ENCODE data around the gene PEX16. TPM values are rescaled to one million over a fixed set of nuclear protein-coding genes. Genes with fewer than 3 reads are reported as not detected.

Gene PEX16
- total RNA-seq, 1 donor = 14.6 TPM

DNA sequence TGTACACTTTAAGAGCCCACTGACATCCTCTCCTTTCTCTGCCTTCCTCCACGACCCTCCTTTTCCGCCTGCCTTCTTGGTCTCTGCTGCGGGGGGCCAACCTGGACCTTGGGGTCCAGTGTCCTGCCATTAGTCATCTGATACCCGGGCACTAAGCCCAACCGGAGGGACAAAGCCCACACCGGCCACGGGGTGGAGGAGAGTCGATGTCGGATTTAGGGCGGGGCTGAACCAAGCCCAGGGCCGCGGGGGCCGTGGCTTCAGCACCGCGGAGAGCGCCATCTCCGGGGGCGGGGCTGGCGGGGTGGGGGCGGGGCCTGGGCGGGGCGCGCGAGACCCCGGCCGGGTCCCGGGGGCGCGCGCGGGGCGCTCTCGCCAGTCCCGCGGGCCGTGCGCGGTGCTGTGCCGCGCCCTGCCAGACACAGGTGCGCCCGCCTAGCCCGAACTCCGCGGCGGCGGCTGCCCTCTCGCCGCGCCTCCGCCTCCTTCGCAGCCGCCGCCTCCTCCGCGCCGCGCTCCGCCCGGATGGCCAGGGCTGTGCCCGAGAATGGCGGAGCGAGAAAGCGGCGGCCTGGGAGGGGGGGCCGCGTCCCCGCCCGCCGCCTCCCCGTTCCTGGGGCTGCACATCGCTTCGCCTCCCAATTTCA lies 32.3 kb downstream of the PEX16 start, which contains the start of gene MAPK8IP1:
Gene MAPK8IP1 (plus strand): TSS at position 378 of the 647 bp plus-strand sequence. CDS start 170 bp downstream, at position 548.
- no peak for TF ChIP-seq CTCF (IDR thresholded peaks at IDR 0.05; ENCODE audit: insufficient read depth, low read length)
- H3K4me3 ChIP-seq (ENCODE audit: low read depth, low read length) = peak within 1 kb of the TSS; percentile 51
- DNase-seq (ENCODE audit: low read depth) = peak; percentile 17

DNA sequence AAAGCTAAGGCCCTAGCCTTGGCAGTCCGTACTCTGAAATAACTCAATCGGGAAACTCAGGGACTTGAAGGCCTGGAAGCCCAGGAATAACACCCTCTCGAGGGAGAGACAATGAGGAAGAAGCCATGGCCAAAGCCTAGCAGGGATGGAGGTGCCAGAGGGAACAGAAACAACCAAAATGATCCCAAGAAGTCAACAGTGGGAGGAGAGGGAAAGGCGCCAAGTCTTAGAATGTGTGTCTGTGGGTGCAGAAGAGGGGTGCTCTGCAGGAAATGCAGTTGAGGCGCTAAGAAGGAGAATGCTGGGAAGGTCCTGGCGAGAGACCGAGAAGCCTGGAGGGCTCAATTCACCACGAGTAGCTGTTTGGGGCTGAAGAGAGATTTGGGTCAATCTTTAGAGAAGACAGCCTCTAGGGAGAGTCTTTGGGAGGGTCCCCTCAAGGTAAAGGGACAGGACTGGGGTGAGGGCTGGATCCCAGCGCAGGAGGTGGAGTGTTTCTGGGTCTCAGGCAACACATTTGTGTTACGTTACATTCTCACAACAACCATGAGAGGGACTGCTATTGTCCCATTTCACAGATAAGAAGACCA lies 33.0 kb downstream of the PEX16 start:
- DNase-seq (ENCODE audit: low read depth) = no peak
- TF ChIP-seq CTCF (IDR thresholded peaks at IDR 0.05; ENCODE audit: insufficient read depth, low read length) = no peak
- H3K4me3 ChIP-seq (ENCODE audit: low read depth, low read length) = no peak overlapping the region

GRCh38 chr11:45881708-45882368 lies 35.8 kb downstream of the PEX16 start:
- no peak for DNase-seq (ENCODE audit: low read depth)
- no peak for TF ChIP-seq CTCF (IDR thresholded peaks at IDR 0.05; ENCODE audit: insufficient read depth, low read length)

DNA sequence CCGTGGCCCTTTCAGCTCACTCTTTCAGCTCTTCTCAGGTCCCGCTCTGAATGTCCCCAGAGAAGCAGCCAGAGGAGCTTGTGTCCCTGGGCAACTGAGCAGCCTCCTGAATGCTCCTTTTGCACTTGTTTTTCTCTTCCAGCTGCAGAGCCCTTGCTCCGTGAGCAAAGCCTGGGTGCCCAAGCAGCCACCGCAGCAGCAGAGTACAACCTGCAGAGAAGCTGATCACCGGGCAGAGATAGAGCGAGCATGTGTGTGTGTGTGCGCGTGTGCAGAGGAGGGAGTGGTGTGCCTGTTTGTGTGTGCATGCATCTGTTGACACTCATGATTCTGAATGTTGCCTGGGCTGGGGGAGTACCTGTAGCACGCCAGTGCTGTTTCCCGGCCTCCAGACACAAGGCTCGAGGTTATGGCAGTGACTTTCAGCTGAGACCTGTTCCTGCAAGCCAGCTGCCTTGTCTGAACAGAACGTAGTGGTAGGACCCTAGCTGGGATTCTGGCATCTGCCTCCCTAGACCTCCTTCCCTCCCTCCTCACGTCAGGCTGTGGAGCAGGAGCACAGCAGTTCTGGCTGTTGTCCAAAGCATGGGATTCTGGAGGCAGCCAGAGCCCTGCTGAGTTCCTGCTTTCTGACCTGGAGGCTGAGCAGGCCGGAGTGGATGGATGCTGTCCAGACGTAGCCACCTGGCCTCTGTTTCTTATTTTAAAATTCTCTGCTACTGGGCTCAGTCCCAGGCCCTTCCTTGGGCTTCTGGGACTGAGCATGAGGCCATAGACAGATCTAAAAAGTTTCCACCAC lies 36.7 kb downstream of the PEX16 start:
- TF ChIP-seq CTCF (IDR thresholded peaks at IDR 0.05; ENCODE audit: insufficient read depth, low read length) = no peak
- no peak for DNase-seq (ENCODE audit: low read depth)
- H3K4me3 ChIP-seq (ENCODE audit: low read depth, low read length) = no peak overlapping the region

More at GRCh38 chr11:45881708-45882368, 35.8 kb downstream of the PEX16 start:
- H3K4me3 ChIP-seq (ENCODE audit: low read depth, low read length) = no peak overlapping the region

DNA sequence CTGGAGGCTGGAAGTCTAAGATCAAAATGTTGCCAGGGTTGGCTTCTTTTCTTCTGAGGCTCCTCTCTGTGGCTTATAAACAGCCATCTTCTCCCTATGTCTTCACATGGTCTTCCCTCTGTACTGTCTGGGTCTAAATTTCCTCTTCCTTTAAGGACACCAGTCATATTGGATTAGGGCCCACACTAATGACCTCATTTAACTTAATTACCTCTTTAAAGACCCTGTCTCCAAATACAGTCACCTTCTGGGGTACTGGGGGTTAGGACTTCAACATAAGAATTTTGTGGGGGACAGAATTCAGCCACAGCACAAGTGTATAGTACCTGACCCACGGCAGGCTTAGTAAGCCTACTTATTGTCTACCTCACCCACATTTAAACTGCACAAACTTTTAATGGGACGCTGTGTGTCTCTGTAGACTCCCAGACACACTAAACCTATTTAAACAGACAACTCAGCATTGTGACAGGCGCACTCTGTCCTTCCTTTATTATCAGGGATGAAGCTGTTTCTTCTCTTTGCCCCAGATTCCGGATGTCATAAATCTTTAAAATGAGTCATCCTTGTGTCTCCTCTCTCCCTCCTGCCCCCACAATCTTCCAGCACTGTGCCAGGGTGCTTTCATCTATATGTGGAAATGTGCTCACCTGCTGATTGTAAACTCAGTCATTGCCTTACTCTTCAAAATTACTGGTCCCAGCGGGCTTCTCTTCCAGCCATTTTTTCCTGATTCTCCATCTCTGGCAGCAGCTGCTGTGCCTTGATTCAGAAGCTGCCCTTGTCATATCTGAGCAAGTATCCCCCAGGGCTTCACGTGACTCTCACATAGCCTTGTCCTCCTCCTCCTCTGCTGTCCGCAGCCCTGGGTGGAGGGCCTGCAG lies 37.6 kb downstream of the PEX16 start:
- TF ChIP-seq CTCF (IDR thresholded peaks at IDR 0.05; ENCODE audit: insufficient read depth, low read length) = no peak
- DNase-seq (ENCODE audit: low read depth) = no peak
- H3K4me3 ChIP-seq (ENCODE audit: low read depth, low read length) = no peak overlapping the region

DNA sequence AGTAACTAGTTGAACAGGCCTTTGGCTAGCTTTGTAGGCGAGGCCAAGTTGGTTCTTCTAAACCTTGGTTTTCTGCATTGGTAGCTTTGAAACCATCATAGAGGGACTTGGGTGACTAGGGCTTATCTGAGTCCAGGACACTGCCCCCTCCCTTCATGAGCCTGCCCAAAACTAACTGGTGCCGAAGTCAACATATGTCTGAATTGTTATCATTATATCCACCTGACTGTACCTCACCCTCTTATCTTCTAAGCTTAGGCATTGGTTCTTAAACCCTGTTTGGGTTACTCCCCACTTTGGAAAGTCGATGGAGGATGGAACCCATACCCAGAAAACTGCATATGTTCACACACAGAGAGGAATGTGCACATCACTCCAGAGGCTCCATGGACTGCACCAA lies 39.8 kb downstream of the PEX16 start:
- no peak for TF ChIP-seq CTCF (IDR thresholded peaks at IDR 0.05; ENCODE audit: insufficient read depth, low read length)
- no peak for DNase-seq (ENCODE audit: low read depth)
- no peak overlapping the region for H3K4me3 ChIP-seq (ENCODE audit: low read depth, low read length)
